RKO (cell line): ENCODE results near the gene KRTAP4-12.
"Not testable (repeated sequence)": the region's sequence is repeated elsewhere in the genome, so short reads cannot be mapped to it uniquely, and the experiment has no call there.

Experiments used
- DNase-seq: peaks from one replicate; pipeline ENCODE4 v3.0.0-alpha.2; 2016; ENCODE audit warnings: low spot score

The KRTAP4-12 gene

DNA sequence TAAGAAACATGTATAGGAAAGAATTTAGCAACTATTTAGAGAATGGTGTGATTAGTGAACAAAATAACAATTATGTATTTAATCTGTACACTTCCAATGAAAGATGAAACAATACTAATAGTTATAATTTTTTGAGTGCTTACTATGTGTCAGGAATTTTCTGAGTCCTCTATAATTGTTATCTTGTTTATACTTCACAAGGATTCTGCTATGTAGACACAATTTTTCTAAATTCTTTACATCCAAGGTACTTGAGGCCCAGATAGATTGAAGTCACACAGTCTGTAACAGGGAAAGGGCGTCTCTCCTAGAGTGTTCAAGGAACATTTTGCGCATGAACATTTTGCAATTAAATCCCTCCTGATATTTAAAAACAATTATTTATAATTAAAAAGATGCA, 1.1 kb upstream of the KRTAP4-12 start:
- DNase-seq = no peak

DNA sequence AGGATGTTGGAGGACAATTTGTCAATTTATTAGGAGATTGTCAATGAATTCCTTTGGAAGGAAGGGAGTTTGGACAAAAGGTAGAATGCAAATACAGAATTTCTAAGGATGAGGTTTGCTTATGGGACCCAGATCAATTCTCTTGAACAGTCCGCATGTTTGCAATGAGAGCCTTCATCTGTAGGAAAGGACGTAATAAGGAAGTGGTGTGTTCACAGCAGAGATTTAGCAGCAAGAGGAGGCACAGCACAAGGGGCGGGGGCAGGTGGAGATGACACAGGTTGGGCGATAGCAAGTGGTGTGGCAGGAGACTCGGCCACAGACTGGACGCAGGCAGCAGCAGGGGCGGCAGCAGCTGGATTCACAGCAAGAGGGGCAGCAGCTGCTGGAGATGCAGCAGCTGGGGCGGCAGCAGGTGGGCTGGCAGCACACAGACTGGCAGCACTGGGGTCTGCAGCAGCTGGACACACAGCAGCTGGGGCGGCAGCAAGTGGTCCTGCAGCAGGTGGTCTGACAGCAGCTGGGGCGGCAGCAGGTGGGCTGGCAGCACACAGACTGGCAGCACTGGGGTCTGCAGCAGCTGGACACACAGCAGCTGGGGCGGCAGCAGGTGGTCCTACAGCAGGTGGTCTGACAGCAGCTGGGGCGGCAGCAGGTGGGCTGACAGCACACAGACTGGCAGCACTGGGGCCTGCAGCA, 541 bp downstream of the KRTAP4-12 start:
- DNase-seq = not testable (repeated sequence)

DNA sequence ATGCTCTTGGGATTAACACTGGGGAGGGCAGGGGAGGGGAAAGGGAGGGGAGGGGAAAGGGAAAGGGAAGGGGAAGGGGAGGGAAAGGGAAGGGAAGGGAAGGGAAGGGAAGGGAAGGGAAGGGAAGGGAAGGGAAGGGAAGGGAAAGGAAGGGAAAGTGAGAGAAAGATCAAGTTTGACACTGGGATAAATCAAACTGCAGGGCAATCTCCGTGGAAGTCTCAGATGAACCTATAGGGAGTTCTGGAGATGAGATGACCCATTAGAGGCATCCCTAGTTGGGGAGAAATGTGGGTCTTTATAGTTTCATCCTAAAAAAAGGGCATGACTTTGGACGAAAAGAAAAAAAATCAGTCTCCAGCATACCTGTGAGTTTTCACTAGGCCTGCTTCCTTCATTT, 2.2 kb downstream of the KRTAP4-12 start:
- no peak for DNase-seq

DNA sequence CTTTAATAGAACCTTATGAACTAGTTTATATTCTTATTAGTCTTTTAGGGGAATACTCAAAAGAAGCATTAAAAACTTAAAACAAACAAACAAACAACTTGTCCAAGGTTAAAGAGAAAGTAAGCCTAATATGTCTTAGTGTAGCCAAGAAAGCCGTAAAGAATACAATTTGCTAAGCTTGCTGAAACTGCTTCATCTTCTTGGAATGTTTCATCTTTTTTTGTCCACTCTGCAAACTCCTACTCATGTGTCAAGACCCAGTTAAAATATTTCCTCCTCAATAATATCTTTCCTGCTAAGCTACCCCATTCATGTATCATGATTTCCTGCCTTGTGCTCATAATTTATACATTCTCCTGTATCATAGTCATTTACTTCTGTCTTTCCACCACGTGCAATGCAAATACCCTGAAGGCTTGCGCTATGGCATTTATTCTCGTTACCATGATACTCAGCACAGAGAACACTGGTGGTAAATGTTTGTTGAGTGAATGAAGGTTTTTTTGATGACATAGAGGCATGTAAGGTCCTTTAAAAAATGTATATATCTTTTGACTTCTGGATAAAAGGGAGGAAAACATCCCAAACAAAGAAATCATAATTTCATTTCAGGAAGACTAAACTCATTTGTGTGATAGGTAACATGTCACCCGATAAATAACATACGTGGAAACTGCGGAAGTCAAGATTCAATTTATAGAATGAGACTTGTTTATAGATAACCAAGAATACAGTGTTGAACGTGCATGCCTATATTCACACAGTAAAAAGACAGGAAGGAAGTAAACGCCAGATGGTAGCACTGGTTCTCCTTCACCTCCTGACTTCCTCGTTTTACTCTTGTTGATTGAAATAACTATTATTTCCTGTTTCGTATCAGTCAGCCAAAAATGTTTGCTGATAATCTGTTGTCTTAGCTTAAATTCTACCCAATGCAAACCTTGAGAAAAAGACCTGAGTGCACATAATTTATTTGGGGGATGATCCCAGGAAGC, 4.0 kb downstream of the KRTAP4-12 start:
- peak; percentile 36 for DNase-seq

DNA sequence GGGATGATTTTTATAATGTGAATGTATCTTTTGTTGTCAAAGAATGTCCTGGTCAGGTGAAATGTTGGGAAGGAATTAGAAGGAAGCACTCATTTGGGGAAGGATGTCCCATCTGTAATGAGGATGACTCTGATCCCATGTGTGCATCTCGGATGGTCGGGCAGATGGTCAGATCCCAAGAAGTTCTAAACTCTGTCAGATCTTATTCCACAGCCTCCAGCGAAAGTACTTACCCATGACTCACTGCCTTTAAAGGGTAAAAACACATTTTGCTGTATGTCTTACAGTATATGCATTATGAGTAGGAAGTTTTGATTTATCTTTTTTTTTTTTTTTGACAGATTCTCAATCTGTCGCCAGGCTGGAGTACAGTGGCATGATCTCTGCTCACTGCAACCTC, 5.3 kb downstream of the KRTAP4-12 start:
- DNase-seq = no peak

DNA sequence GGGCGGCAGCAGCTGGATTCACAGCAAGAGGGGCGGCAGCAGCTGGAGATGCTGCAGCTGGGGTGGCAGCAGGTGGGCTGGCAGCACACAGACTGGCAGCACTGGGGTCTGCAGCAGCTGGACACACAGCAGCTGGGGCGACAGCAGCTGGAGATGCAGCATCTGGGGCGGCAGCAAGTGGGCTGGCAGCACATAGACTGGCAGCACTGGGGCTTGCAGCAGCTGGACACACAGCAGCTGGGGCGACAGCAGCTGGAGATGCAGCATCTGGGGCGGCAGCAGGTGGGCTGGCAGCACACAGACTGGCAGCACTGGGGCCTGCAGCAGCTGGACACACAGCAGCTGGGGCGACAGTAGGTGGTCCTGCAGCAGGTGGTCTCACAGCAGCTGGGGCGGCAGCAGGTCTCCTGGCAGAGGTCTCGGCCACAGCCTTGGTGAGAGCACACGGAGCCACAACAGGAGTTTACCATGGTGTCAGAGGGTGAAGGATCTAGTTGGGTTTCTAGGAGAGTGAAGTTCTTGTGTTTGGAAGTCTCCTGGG, 6.1 kb downstream of the KRTAP4-12 start, which contains the start of gene KRTAP4-11:
Gene KRTAP4-11, minus strand, starts transcription at position 528 of the 541 bp plus-strand sequence. Its CDS starts 58 bp downstream, at position 470.
- not testable (repeated sequence) for DNase-seq

DNA sequence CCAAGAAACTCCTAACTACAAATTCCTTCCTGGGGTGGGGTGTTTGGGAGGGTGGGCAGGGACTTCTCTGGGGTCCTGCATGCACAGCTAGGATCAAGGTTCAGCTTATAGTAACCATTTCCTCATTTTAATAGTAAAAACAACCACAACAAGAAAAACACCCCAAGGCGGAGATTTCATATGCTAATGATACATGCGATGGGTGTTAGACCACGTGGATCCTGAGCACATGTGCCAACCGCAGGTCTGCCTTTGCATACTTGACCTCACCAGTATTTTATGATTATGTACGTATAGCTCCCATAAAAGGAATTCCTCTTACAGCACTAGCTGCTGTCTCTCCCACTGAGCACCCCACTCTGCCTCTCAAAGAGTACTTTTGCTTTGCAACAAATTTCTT, 7.7 kb downstream of the KRTAP4-12 start:
- DNase-seq = peak; percentile 77

DNA sequence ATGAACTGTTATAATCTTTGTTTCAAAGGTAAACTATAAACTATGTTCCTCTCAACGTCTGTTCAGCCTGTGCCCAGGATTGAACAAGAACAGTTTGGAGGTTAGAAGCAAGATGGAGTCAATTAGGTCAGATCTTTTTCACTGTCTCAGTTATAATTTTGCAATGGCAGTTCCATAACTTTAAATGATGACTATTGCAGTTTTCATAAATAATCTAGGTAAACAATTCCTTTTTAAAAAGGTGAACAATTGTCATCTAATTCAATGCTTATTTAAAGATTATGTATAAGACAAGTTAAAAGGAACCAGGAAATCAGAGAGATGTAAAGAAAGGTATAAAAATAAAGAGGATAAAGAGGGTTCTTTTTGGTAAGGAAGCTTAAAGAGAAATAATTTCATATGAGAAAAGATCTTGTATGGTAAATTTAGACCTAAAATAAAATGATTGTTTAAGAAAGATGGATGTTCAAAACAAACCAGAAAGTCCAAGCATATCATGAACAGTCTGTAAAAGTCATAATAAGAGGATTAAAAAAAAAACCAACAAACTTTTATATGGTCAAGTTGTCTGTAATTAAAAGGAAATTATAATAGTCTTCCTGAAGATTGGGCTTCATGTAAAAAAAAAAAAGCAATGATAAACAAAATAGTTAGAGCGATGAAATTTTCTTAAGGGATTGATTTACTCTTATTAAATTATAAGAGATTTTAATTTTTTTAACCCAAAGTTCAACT, 12.7 kb downstream of the KRTAP4-12 start:
- DNase-seq = peak; percentile 30

DNA sequence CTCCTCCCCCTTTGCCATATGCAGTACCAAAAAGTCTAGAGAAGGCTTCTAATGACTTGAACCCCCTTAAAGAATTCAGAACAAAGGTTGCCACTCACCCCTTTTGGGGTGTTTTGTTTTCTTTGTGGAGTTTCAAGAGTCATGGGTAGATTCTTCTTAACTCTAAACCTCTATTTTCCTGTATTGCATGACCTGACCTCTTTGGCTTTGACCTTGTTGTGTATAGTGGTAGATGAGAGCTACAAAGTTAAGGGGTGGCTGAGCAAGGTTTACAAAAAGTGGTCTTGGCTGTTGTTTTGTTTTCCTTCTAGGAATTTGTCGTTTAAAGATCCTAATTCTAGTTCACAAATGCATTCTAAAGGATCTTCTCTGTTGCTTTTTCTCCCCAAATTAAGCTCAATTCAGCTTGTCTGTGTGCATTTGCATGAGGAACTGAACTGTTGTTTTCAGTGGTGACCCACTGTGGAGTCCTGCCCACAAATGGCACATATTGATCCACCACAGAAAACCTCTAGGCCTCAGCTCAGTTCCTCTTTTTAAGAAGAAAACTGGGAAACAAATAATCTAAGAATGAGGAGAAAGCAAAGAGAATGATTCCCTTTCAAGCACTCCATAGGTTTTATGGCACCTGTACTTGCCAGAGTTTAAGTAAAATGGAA, 15.1 kb downstream of the KRTAP4-12 start:
- DNase-seq = not testable (repeated sequence)

DNA sequence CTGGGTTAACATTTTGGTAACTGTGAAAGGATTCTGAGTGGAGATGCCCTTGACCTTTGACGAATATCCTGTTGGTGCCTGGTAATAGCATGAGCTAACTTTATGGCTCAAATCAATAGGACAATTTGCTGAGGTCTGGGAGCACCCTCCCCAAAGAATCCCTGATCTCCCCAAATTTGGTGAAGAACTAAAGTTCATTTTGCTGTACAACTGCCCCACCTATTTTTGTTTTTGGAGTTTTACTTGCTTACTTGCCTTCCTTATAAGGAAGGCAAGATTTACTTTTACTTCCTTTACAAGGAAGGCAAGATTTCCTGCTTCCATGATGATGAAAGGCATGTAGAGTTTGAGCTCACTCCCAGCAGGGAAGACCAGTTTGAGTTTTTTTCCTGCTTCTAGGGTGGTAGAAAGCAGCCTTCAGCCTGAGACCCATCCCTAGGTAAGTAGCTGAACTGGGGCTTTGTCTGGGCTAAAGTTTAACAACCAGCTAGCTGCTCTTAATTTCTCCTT, 16.0 kb downstream of the KRTAP4-12 start:
- peak; percentile 93 for DNase-seq

DNA sequence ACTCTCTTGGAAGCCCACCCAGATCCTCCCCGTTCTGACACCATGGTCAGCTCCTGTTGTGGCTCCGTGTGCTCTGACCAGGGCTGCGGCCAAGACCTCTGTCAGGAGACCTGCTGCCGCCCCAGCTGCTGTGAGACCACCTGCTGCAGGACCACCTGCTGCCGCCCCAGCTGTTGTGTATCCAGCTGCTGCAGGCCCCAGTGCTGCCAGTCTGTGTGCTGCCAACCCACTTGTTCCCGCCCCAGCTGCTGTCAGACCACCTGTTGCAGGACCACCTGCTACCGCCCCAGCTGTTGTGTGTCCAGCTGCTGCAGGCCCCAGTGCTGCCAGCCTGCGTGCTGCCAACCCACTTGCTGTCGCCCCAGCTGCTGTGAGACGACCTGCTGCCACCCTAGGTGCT, 18.6 kb downstream of the KRTAP4-12 start, which contains the start of gene KRTAP4-9:
Gene KRTAP4-9, plus strand, starts transcription at position 43 of the 400 bp plus-strand sequence. Its CDS starts 0 bp downstream, at position 43.
- DNase-seq = peak; percentile 70

DNA sequence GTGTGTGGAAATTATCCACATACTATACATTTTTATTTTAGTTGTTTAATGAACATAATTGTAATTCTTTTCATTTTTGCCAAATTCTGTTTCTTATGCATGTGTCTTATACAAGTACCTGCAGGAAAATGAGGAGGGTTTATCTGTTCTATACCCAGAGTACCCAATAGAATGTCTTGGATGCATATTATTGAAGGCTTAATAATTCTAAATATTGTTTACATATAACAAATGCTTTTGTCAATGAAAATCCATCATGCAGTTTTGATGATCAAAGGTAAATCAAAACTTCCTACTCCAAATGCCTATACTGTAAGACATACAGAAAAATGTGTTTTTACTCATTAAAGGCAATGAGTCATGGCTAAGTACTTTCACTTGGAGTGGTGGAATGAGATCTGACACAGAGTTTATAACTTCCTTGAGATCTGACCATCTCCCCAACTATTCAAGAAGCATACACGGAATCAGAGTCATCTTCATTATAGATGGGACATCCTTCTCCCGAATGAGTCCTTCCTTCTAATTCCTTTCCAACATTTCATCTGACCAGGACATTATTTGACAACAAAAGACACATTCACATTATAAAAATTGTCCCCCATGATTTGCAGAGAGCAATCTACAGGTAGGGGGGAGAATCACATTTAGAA, 19.5 kb downstream of the KRTAP4-12 start:
- peak; percentile 84 for DNase-seq

DNA sequence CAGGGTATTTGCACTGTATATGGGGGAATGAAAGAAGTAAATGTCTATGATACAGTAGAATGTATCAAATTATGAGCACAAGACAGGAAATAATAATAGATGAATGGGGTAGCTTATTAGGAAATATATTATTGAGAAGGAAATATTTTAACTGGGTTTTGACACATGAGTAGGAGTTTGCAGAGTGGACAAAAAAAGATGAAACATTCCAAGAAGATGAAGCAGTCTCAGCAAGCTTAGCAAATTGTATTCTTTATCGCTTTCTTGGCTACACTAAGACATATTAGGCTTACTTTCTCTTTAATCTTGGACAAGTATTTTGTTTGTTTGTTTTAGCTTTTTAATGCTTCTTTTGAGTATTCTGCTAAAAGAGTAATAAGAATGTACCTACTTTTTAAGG, 20.1 kb downstream of the KRTAP4-12 start:
- DNase-seq = peak; percentile 34

DNA sequence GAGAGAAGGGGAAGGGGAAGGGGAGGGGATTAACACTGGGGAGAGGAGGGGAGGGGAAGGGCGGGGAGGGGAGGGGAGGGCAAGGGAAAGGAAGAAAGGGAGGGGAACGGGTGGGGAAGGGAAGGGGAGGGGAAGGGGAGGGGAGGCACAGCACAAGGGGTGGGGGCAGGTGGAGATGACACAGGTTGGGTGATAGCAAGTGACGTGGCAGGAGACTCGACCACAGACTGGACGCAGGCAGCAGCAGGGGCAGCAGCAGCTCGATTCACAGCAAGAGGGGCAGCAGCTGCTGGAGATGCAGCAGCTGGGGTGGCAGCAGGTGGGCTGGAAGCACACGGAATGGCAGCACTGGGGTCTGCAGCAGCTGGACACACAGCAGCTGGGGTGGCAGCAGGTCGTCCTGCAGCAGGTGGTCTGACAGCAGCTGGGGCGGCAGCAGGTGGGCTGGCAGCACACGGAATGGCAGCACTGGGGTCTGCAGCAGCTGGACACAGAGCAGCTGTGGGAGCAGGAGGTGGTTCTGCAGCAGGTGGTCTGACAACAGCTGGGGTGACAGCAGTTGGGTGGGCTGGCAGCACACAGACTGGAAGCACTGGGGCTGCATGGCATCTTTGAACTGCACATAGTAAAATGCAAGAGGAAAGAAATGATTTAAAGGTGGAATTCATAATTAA, 22.3 kb downstream of the KRTAP4-12 start, which contains the start of gene KRTAP4-16:
Gene KRTAP4-16, minus strand, starts transcription at position 624 of the 674 bp plus-strand sequence. Its CDS starts 0 bp downstream, at position 624.
- DNase-seq = peak; percentile 86

DNA sequence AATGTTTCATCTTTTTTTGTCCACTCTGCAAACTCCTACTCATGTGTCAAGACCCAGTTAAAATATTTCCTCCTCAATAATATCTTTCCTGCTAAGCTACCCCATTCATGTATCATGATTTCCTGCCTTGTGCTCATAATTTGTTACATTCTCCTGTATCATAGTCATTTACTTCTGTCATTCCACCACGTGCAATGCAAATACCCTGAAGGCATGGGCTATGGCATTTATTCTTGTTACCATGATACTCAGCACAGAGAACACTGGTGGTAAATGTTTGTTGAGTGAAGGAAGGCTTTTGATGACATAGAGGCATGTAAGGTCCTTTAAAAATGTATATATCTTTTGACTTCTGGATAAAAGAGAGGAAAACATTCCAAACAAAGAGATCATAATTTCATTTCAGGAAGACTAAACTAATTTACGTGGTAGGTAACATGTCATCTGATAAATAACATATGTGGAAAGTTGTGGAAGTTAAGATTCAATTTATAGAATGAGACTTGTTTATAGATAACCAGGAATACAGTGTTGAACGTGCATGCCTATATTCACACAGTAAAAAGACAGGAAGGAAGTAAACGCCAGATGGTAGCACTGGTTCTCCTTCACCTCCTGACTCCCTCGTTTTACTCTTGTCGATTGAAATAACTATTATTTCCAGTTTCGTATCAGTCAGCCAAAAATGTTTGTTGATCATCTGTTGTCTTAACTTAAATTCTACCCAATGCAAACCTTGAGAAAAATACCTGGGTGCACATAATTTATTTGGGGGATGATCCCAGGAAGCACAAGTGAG, 24.1 kb downstream of the KRTAP4-12 start:
- DNase-seq = peak; percentile 93

DNA sequence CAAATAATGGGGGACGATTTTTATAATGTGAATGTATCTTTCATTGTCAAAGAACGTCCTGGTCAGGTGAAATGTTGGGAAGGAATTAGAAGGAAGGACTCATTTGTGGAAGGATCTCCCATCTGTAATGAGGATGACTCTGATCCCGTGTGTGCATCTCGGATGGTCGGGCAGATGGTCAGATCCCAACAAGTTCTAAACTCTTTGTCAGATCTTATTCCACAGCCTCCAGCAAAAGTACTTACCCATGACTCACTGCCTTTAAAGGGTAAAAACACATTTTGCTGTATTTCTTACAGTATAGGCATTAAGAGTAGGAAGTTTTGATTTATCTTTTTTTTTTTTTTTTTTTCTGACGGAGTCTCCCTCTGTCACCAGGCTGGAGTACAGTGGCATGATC, 25.5 kb downstream of the KRTAP4-12 start:
- no peak for DNase-seq

DNA sequence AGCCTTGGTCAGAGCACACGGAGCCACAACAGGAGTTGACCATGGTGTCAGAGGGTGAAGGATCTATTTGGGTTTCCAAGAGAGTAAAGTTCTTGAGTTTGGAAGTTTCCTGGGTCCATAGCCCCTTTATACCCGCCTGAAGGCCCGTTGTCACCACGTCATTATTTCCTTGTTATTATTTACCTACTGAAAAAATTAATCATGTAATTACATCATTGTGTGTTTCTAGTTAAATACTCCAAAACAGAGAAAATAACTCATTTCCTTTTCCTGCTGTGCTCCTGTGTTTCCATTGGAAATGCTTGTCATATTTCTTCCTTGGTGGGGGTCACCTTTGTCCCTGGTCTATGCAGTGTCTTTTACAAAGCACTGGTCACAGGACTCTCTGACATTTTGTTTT, 25.9 kb downstream of the KRTAP4-12 start, which contains the start of gene KRTAP4-8:
Gene KRTAP4-8, minus strand, starts transcription at position 101 of the 400 bp plus-strand sequence. Its CDS starts 58 bp downstream, at position 43.
- no peak for DNase-seq

DNA sequence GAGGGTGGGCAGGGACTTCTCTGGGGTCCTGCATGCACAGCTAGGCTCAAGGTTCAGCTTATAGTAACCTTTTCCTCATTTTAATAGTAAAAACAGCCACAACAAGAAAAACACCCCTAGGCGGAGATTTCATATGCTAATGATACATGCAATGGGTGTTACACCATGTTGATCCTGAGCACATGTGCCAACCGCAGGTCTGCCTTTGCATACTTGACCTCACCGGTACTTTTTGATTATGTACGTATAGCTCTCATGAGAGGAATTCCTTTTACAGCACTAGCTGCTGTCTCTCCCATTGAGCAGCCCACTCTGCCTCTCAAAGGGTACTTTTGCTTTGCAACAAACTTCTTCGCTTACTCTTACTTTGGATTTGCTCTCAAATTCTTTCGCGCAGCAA, 27.9 kb downstream of the KRTAP4-12 start:
- DNase-seq = no peak
